Stimulated activated CD8-positive, alpha-beta memory T cell treated with anti-CD3 and anti-CD28 coated beads, Interleukin-15, amount 100 ng/mL, for 24 hours (primary cell): ENCODE data around the gene GOLGA8B.
"Not testable (repeated sequence)": the region's sequence is repeated elsewhere in the genome, so short reads cannot be mapped to it uniquely, and the experiment has no call there.

Source experiments
- DNase-seq: peaks from one replicate; pipeline ENCODE4 v3.0.0-alpha.2; 2020; ENCODE audit warnings: low read depth

The GOLGA8B gene

GRCh38 chr15:34583399-34584329 lies at the start of gene GOLGA8B:
GOLGA8B (minus strand) TSS chr15:34583651; CDS start chr15:34535912, 47,739 bp downstream.
- peak; percentile 53 for DNase-seq

- not testable (repeated sequence) for DNase-seq
These were observed 49.7 kb upstream of the GOLGA8B start for GRCh38 chr15:34633165-34633564.

- DNase-seq, result no peak
These were observed 45.2 kb upstream of the GOLGA8B start for GRCh38 chr15:34628577-34629152.

GRCh38 chr15:34625007-34625406 lies 41.6 kb upstream of the GOLGA8B start:
- no peak for DNase-seq

- no peak for DNase-seq
These were observed 38.2 kb upstream of the GOLGA8B start for GRCh38 chr15:34621675-34622074.

GRCh38 chr15:34620814-34621213 lies 37.4 kb upstream of the GOLGA8B start:
- no peak for DNase-seq

GRCh38 chr15:34620142-34620541 lies 36.7 kb upstream of the GOLGA8B start:
- no peak for DNase-seq

- no peak for DNase-seq
These were observed 35.7 kb upstream of the GOLGA8B start for GRCh38 chr15:34619151-34619550.

GRCh38 chr15:34618073-34618472 lies 34.6 kb upstream of the GOLGA8B start:
- no peak for DNase-seq

- DNase-seq, result no peak
These were observed 33.2 kb upstream of the GOLGA8B start for GRCh38 chr15:34616613-34617012.

- DNase-seq, result no peak
These were observed 30.5 kb upstream of the GOLGA8B start for GRCh38 chr15:34613997-34614396.

- no peak for DNase-seq
These were observed 29.9 kb upstream of the GOLGA8B start for GRCh38 chr15:34613301-34613700.

GRCh38 chr15:34610354-34610753 lies 26.9 kb upstream of the GOLGA8B start:
- DNase-seq, result no peak

GRCh38 chr15:34609102-34610057 lies 25.9 kb upstream of the GOLGA8B start:
- no peak for DNase-seq

- DNase-seq, result no peak
These were observed 25.1 kb upstream of the GOLGA8B start for GRCh38 chr15:34608517-34608916.

- no peak for DNase-seq
These were observed 24.4 kb upstream of the GOLGA8B start for GRCh38 chr15:34607832-34608231.

GRCh38 chr15:34606545-34606944 lies 23.1 kb upstream of the GOLGA8B start:
- no peak for DNase-seq

GRCh38 chr15:34606131-34606530 lies 22.7 kb upstream of the GOLGA8B start:
- DNase-seq, result no peak

GRCh38 chr15:34603095-34603494 lies 19.6 kb upstream of the GOLGA8B start:
- no peak for DNase-seq

GRCh38 chr15:34600923-34601322 lies 17.5 kb upstream of the GOLGA8B start:
- no peak for DNase-seq

- DNase-seq, result no peak
These were observed 15.5 kb upstream of the GOLGA8B start for GRCh38 chr15:34598799-34599585.
